ENCODE results near the gene CUX1.

GRCh38 chr7:101899616-101900015 is 82.2 kb downstream of the CUX1 start:
- TF ChIP-seq KDM1A (IDR thresholded peaks at IDR 0.05; ENCODE audit: borderline replicate concordance): no peak
- no peak for TF ChIP-seq MAX (IDR thresholded peaks at IDR 0.05; ENCODE audit: low read depth, low read length)
- TF ChIP-seq ELK1 (IDR thresholded peaks at IDR 0.05; ENCODE audit: low read depth, low read length): no peak
- TF ChIP-seq SIN3A (IDR thresholded peaks at IDR 0.05; ENCODE audit: low read depth, low read length): no peak
- TF ChIP-seq CTCF (IDR thresholded peaks at IDR 0.05 in 2 of 3, conservative IDR thresholded peaks at IDR 0.05 in 1 of 3; ENCODE audit: control insufficient read depth in 2 of 3, extremely low read depth in 1 of 3, insufficient read depth in 1 of 3, low read depth in 3 of 3, low read length in 3 of 3): no peak
- no peak for TF ChIP-seq TAF1 (IDR thresholded peaks at IDR 0.05; ENCODE audit: borderline replicate concordance, low read depth, low read length)
